AG09309 (cell line): ENCODE measurements around the gene GARRE1.
"Not testable (repeated sequence)": the region's sequence is repeated elsewhere in the genome, so short reads cannot be mapped to it uniquely, and the experiment has no call there.

Experiments
- DNase-seq: peaks from one replicate; pipeline ENCODE4 v3.0.0-alpha.2; 2010; ENCODE audit warnings: low read depth
- H3K4me3 ChIP-seq: 2 replicates; pipeline ENCODE4 v1.5.1; 2011; ENCODE audit warnings: mild to moderate bottlenecking, low read depth, low read length, moderate library complexity; ENCODE audit not compliant: control insufficient read depth
- TF ChIP-seq, protein P1 (sequence below): IDR thresholded peaks from 2 replicates; pipeline ENCODE4 v1.5.1; 2011; ENCODE audit warnings: mild to moderate bottlenecking, low read depth, low read length, inconsistent platforms; ENCODE audit not compliant: insufficient read depth, control insufficient read depth; ENCODE audit errors: missing control alignments

Gene GARRE1

GRCh38 chr19:34243876-34244578 is 10.3 kb upstream of the GARRE1 start:
- DNase-seq = no peak
- TF ChIP-seq, protein P1, sequence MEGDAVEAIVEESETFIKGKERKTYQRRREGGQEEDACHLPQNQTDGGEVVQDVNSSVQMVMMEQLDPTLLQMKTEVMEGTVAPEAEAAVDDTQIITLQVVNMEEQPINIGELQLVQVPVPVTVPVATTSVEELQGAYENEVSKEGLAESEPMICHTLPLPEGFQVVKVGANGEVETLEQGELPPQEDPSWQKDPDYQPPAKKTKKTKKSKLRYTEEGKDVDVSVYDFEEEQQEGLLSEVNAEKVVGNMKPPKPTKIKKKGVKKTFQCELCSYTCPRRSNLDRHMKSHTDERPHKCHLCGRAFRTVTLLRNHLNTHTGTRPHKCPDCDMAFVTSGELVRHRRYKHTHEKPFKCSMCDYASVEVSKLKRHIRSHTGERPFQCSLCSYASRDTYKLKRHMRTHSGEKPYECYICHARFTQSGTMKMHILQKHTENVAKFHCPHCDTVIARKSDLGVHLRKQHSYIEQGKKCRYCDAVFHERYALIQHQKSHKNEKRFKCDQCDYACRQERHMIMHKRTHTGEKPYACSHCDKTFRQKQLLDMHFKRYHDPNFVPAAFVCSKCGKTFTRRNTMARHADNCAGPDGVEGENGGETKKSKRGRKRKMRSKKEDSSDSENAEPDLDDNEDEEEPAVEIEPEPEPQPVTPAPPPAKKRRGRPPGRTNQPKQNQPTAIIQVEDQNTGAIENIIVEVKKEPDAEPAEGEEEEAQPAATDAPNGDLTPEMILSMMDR = no peak

DNA sequence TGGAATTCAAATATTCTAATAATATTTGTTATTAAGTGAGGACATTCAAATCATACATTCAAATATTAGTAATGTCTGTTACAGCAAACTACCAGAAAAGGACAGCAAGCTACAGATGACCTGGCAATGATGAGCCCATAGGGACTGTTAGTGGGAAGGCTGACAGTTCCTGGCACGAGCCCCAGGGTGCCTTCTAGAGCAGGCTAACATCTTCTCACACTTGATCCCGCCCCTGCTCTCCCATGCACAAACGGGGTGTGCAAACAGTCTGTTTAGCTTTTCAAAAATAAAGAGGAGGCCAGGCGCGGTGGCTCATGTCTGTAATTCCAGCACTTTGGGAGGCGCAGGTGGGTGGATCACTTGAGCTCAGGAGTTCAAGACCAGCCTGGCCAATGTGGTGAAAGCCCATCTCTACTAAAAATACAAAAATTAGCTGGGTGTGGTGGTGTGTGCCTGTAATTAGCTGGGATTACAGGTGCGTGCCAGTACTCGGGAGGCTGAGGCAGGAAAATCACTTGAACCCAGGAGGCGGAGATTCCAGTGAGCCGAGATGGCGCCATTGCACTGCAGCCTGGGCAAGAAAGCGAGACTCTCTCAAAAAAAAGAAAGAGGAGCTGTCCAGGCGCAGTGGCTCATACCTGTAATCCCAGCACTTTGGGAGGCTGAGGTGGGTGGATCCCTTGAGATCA is 9.6 kb upstream of the GARRE1 start:
- no peak overlapping the region for H3K4me3 ChIP-seq
- no peak for DNase-seq
- TF ChIP-seq, protein P1 = no peak

More at GRCh38 chr19:34243876-34244578, 10.3 kb upstream of the GARRE1 start:
- no peak overlapping the region for H3K4me3 ChIP-seq

GRCh38 chr19:34246340-34246739 is 8.0 kb upstream of the GARRE1 start:
- DNase-seq = no peak
- TF ChIP-seq, protein P1 = no peak
- H3K4me3 ChIP-seq = no peak overlapping the region

DNA sequence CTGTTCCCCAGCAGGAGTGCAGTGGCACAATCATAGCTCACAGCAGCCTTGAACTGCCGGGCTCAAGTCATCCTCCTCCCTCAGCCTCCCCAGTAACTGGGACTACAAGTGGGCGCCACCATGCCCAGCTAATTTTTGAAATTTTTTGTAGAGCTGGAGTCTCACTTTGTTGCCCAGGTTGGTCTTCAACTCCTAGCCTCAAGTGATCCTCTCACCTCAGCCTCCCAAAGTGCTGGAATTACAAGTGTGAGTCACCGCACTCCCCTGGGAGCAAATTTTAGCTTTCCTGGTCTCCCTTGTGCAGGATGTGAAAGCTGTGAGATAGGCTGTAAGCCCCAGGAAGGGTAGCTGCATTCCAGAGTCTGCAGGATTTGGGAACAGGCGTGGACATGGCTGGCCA is 5.4 kb upstream of the GARRE1 start:
- no peak overlapping the region for H3K4me3 ChIP-seq
- DNase-seq = no peak
- TF ChIP-seq, protein P1 = no peak

GRCh38 chr19:34253167-34253566 is 1.2 kb upstream of the GARRE1 start:
- not testable (repeated sequence) for H3K4me3 ChIP-seq, DNase-seq

GRCh38 chr19:34253681-34254045 is 691 bp upstream of the GARRE1 start:
- peak overlapping the region; percentile 97 for H3K4me3 ChIP-seq
- not testable (repeated sequence) for DNase-seq

DNA sequence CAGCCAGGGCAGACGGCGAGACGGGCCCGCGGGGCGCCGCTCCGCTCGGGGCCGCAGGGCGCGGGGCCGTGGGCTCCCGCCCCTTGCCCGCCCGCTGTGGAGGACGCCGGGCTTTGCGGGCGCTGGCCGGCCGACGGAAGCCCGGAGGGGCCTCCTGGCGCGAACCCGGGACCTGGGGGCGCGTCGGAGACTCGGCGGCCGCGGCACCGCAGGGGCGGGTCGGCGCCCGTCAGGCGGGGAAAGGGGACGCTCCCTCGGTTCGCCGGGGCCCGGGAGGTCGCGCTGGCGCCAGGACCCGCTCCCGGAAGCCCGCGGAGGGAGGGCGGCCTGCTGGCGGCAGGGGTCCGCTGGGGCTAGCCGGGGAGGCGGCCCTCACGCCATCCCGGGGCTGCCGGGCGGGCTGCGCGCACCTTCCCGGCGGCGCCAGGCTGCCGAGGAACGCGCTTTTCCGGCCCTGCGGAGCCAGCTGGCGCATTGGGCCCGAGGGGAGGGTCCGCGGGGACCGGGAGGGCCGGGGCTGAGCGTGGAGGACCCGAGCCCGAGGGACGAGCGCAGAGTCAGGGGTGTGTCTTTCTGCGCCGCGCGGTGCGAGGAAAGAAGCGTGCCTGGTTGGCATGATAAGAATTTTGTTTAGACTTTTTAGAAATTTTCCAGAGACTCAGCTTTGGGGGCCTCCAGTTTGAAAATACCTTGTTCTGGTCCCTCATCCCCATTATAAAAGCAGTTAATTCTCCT is 511 bp downstream of the GARRE1 start:
- peak overlapping the region; percentile 97 for H3K4me3 ChIP-seq
- TF ChIP-seq, protein P1 = no peak
- DNase-seq = no peak
